Stimulated activated CD8-positive, alpha-beta memory T cell treated with anti-CD3 and anti-CD28 coated beads, Interleukin-12 subunit alpha, Interleukin-12 subunit beta, amount 100 ng/mL, for 24 hours (primary cell): ENCODE data around the gene EXTL2.
"Not testable (repeated sequence)": the region's sequence is repeated elsewhere in the genome, so short reads cannot be mapped to it uniquely, and the experiment has no call there.

Experiments
- DNase-seq: peaks from one replicate; pipeline ENCODE4 v3.0.0-alpha.2; 2020; ENCODE audit errors: extremely low read depth

The EXTL2 gene

GRCh38 chr1:100860397-100860991 lies 34.1 kb downstream of the EXTL2 start:
- DNase-seq: no peak

- DNase-seq: not testable (repeated sequence)
Measured at GRCh38 chr1:100855116-100855515, 39.5 kb downstream of the EXTL2 start.

- DNase-seq: no peak
Measured at GRCh38 chr1:100852976-100853375, 41.7 kb downstream of the EXTL2 start.

GRCh38 chr1:100851726-100852125 lies 42.9 kb downstream of the EXTL2 start:
- DNase-seq: no peak

- DNase-seq: no peak
Measured at GRCh38 chr1:100847361-100848082, 47.1 kb downstream of the EXTL2 start.

- DNase-seq: not testable (repeated sequence)
Measured at GRCh38 chr1:100843160-100843559, 51.5 kb downstream of the EXTL2 start.

- no peak for DNase-seq
Measured at GRCh38 chr1:100835866-100836842, 58.5 kb downstream of the EXTL2 start.

GRCh38 chr1:100834777-100835660 lies 59.6 kb downstream of the EXTL2 start:
- no peak for DNase-seq

GRCh38 chr1:100832694-100833428 lies 61.8 kb downstream of the EXTL2 start:
- no peak for DNase-seq

- not testable (repeated sequence) for DNase-seq
Measured at GRCh38 chr1:100825666-100826065, 69.0 kb downstream of the EXTL2 start.
